GM12878 (cell line): ENCODE data around the gene KCNIP3. TPM values are rescaled to one million over a fixed set of nuclear protein-coding genes. Genes with fewer than 3 reads are reported as not detected.

Experiments
- ATAC-seq: fragments of 200-7000 bp; cut with Tn5 transposase; 3 replicates; pipeline ENCODE4 v1.9.1; 2020; ENCODE audit warnings: mild to moderate bottlenecking, moderate library complexity
- BruUV-seq: library from RNA; stranded (reverse); fragments of 400-500 nt; replicated peaks from 2 replicates; lab custom pipeline; 2021; lab: Mats Ljungman, UMichigan
- CTCF ChIA-PET: fragments of 300-600 bp; sonication (Branson Sonifier 250); formaldehyde crosslinking; extraction: SDS; loops from one replicate; lab custom pipeline; 2021; ENCODE audit warnings: inconsistent platforms; lab: Yijun Ruan, JAX
- POLR2A ChIA-PET: fragments of 350-600 bp; formaldehyde crosslinking; extraction: SDS; loops from one replicate; lab custom pipeline; 2021; ENCODE audit warnings: inconsistent platforms; lab: Charles Lee
- RAD21 ChIA-PET: fragments of 300-600 bp; sonication (Branson Sonifier 250); formaldehyde crosslinking; loops from one replicate; lab custom pipeline; 2023; ENCODE audit warnings: antibody characterized with exemption; ENCODE audit not compliant: unreplicated experiment; lab: Charles Lee
- SMC1A ChIA-PET: fragments of 300-600 bp; sonication (Branson Sonifier 250); formaldehyde crosslinking; loops from one replicate; lab custom pipeline; 2023; ENCODE audit not compliant: unreplicated experiment, uncharacterized antibody; lab: Charles Lee
- DNase-seq: peaks from one replicate; pipeline ENCODE4 v3.0.0-alpha.2; 2011; ENCODE audit warnings: low read depth, low spot score
- FAIRE-seq: peaks from 3 replicates; lab custom pipeline; 2011; peaks lifted over from hg19 to GRCh38; lab: Jason Lieb, UNC
- H2AFZ ChIP-seq: 2 replicates; pipeline ENCODE4 v1.6.0; 2011; ENCODE audit warnings: low read depth, low read length, control low read depth; ENCODE audit not compliant: control insufficient read depth
- H3K27ac ChIP-seq: 2 replicates; pipeline ENCODE4 v1.5.1; 2011; ENCODE audit warnings: control low read depth; ENCODE audit not compliant: control insufficient read depth, insufficient read depth
- H3K27me3 ChIP-seq, 2 experiments: replicated peaks in 1 of 2; 2 replicates each; pipeline versions ENCODE4 v1.6.0 to v1.6.1; 2011; ENCODE audit warnings: low read length in 1 of 2; ENCODE audit not compliant: control insufficient read depth in 2 of 2, insufficient read depth in 2 of 2
- H3K36me3 ChIP-seq, 2 experiments: 2 replicates each; pipeline ENCODE4 v1.5.1; 2011; ENCODE audit warnings: low read length in 1 of 2; ENCODE audit not compliant: control insufficient read depth in 2 of 2, insufficient read depth in 2 of 2
- H3K4me1 ChIP-seq: 2 replicates; pipeline ENCODE4 v1.6.1; 2011; ENCODE audit warnings: mild to moderate bottlenecking, low read length, moderate library complexity, mixed read lengths; ENCODE audit not compliant: control insufficient read depth, insufficient read depth
- H3K4me2 ChIP-seq: 2 replicates; pipeline ENCODE4 v1.6.0; 2011; ENCODE audit warnings: control low read depth; ENCODE audit not compliant: control insufficient read depth, insufficient read depth
- H3K4me3 ChIP-seq: fragments of 200-600 bp; sonication (generic); 2 replicates; pipeline ENCODE4 v1.5.1; 2016
- H3K79me2 ChIP-seq: 2 replicates; pipeline ENCODE4 v1.6.0; 2011; ENCODE audit warnings: low read length; ENCODE audit not compliant: control insufficient read depth, insufficient read depth
- H3K9ac ChIP-seq: 2 replicates; pipeline ENCODE4 v1.8.0; 2011; ENCODE audit warnings: low read length, control low read depth, mixed read lengths; ENCODE audit not compliant: control insufficient read depth, insufficient read depth
- H3K9me3 ChIP-seq: replicated peaks from 3 replicates; pipeline ENCODE4 v1.5.1; 2011; ENCODE audit warnings: mild to moderate bottlenecking, low read length; ENCODE audit not compliant: control insufficient read depth, insufficient read depth
- H4K20me1 ChIP-seq: 2 replicates; pipeline ENCODE4 v1.6.0; 2011; ENCODE audit not compliant: control insufficient read depth, insufficient read depth
- CBX5 ChIP-seq: sonication (generic); IDR thresholded peaks from 2 replicates; pipeline ENCODE4 v1.6.1; 2016; ENCODE audit warnings: low read depth, moderate library complexity, mild to moderate bottlenecking, inconsistent platforms
- FOXK2 ChIP-seq: fragments of 450-650 bp; IDR thresholded peaks from 2 replicates; pipeline ENCODE4 v1.6.1; 2017; ENCODE audit warnings: mild to moderate bottlenecking, moderate library complexity
- JUNB ChIP-seq: IDR thresholded peaks from 2 replicates; pipeline ENCODE4 v1.6.1; 2016; ENCODE audit warnings: antibody characterized with exemption, mild to moderate bottlenecking
- KDM1A ChIP-seq: fragments of 200-600 bp; sonication (generic); IDR thresholded peaks from 2 replicates; pipeline ENCODE4 v1.6.1; 2016; ENCODE audit warnings: borderline replicate concordance
- MXI1 ChIP-seq: fragments of 150-350 bp; IDR thresholded peaks from 2 replicates; pipeline ENCODE4 v1.6.1; 2011; ENCODE audit warnings: low read depth, mild to moderate bottlenecking, inconsistent platforms, low read length, improper control_type of control experiment
- NFYB ChIP-seq: IDR thresholded peaks from 2 replicates; pipeline ENCODE4 v1.6.1; 2011; ENCODE audit warnings: low read depth, mild to moderate bottlenecking, low read length, improper control_type of control experiment, moderate library complexity; ENCODE audit not compliant: insufficient read depth
- NR2C2 ChIP-seq: IDR thresholded peaks from 2 replicates; pipeline ENCODE4 v1.6.1; 2011; ENCODE audit warnings: borderline replicate concordance, low read depth; ENCODE audit not compliant: control insufficient read depth, insufficient read length
- NRF1 ChIP-seq: conservative IDR thresholded peaks from 2 replicates; pipeline ENCODE4 v1.6.1; 2011; ENCODE audit warnings: mild to moderate bottlenecking, low read depth, low read length, improper control_type of control experiment
- PAX8 ChIP-seq: fragments of 450-650 bp; IDR thresholded peaks from 2 replicates; pipeline ENCODE4 v1.6.1; 2017; ENCODE audit warnings: mild to moderate bottlenecking, moderate library complexity
- PML ChIP-seq: IDR thresholded peaks from 2 replicates; pipeline ENCODE4 v1.6.1; 2012; ENCODE audit warnings: low read length, inconsistent platforms
- SPI1 ChIP-seq: IDR thresholded peaks from 2 replicates; pipeline ENCODE4 v1.6.1; 2011; ENCODE audit warnings: low read depth, mild to moderate bottlenecking, low read length, moderate library complexity, borderline replicate concordance; ENCODE audit not compliant: insufficient read depth
- SREBF1 ChIP-seq: IDR thresholded peaks from 2 replicates; pipeline ENCODE4 v1.6.1; 2012; ENCODE audit warnings: mild to moderate bottlenecking, low read length
- SREBF2 ChIP-seq: IDR thresholded peaks from 2 replicates; pipeline ENCODE4 v1.6.1; 2012; ENCODE audit warnings: mild to moderate bottlenecking, low read length
- ZNF207 ChIP-seq: fragments of 450-650 bp; IDR thresholded peaks from 2 replicates; pipeline ENCODE4 v1.6.1; 2014; ENCODE audit warnings: antibody characterized with exemption, mild to moderate bottlenecking, borderline replicate concordance
- WGBS: methylation state at CpG from one replicate; pipeline ENCODE4 v1.1.6; 2016; ENCODE audit warnings: low lambda C conversion rate; ENCODE audit not compliant: insufficient replicate concordance, insufficient coverage; ENCODE audit errors: missing lambda C conversion rate; 5-methylcytosine and 5-hydroxymethylcytosine counted together
- in situ Hi-C: fragments of 300-500 bp; cut with MboI; formaldehyde crosslinking; loops from 9 replicates; pipeline ENCODE4 v1.14.3; 2018; ENCODE audit warnings: mixed read lengths
- intact Hi-C: fragments of 100-400 bp; cut with micrococcal nuclease; formaldehyde crosslinking; loops from one replicate; pipeline ENCODE4 v1.14.2; 2022; ENCODE audit not compliant: unreplicated experiment
- polyA plus RNA-seq, 11 experiments: library from polyadenylated mRNA; depleted of rRNA in 4 of 11; unstranded in 6 of 11; stranded (reverse) in 5 of 11; fragments of >200 nt; fragmentation: Nextera tagmentation in 4 of 11; fragmentation: Illumina TruSeq in 1 of 11; extraction: Ambion mirVana in 4 of 11; extraction: Trizol in 1 of 11; gene quantifications; 1 replicate in 1 of 11; 2 replicates in 10 of 11; pipeline versions ENCODE4 v1.2.1 to v1.2.3, GENCODE V29; 2011 to 2016; ENCODE audit warnings: inconsistent platforms in 2 of 11, missing spikeins in 2 of 11, low read depth in 1 of 11
- total RNA-seq, 4 experiments: library from RNA; depleted of rRNA in 3 of 4; stranded (reverse); fragments of >200 nt in 3 of 4; fragmentation: Illumina TruSeq in 1 of 4; extraction: Trizol in 1 of 4; gene quantifications; 2 replicates each; pipeline versions ENCODE4 v1.2.1 to v1.2.3, GENCODE V29; 2013 to 2021
- TF ChIP-seq, protein P1 (sequence below): fragments of 450-650 bp; IDR thresholded peaks from 2 replicates; pipeline ENCODE4 v1.6.1; 2017; ENCODE audit warnings: mild to moderate bottlenecking, moderate library complexity
- TF ChIP-seq, protein P2 (sequence below): fragments of 450-650 bp; IDR thresholded peaks from 2 replicates; pipeline ENCODE4 v1.6.1; 2018; ENCODE audit warnings: borderline replicate concordance, mild to moderate bottlenecking; ENCODE audit not compliant: partially characterized antibody

Gene KCNIP3
- total and polyA plus RNA-seq, 10 of the 15 experiments (the other 5 are each of a cell fraction or from before 2014, with no cell fraction given): not detected

DNA sequence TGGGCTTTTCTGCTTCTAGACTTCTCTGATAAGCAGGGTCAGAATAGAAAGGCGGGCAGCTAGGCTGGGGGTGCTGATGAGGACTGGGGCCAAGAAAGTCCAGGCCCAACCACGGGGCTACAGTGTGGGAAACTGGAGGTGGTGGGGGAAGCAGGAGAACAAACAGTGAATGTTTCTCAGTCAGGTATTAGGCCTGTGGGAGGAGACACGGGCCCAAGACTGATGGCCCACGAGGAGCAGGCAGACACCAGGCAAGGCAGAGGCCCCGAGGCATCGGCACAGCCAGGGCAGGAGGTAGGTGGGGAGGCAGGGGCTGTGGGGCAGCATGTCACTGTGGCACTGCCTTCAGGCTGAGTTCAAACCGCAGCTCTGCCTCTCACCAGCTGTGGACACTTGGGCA lies 40.7 kb downstream of the KCNIP3 start (continued):
- TF ChIP-seq NR2C2 (no peak), ZNF207 (no peak), PAX8 (no peak), NFYB (no peak), MXI1 (no peak)
- TF ChIP-seq, protein P1, sequence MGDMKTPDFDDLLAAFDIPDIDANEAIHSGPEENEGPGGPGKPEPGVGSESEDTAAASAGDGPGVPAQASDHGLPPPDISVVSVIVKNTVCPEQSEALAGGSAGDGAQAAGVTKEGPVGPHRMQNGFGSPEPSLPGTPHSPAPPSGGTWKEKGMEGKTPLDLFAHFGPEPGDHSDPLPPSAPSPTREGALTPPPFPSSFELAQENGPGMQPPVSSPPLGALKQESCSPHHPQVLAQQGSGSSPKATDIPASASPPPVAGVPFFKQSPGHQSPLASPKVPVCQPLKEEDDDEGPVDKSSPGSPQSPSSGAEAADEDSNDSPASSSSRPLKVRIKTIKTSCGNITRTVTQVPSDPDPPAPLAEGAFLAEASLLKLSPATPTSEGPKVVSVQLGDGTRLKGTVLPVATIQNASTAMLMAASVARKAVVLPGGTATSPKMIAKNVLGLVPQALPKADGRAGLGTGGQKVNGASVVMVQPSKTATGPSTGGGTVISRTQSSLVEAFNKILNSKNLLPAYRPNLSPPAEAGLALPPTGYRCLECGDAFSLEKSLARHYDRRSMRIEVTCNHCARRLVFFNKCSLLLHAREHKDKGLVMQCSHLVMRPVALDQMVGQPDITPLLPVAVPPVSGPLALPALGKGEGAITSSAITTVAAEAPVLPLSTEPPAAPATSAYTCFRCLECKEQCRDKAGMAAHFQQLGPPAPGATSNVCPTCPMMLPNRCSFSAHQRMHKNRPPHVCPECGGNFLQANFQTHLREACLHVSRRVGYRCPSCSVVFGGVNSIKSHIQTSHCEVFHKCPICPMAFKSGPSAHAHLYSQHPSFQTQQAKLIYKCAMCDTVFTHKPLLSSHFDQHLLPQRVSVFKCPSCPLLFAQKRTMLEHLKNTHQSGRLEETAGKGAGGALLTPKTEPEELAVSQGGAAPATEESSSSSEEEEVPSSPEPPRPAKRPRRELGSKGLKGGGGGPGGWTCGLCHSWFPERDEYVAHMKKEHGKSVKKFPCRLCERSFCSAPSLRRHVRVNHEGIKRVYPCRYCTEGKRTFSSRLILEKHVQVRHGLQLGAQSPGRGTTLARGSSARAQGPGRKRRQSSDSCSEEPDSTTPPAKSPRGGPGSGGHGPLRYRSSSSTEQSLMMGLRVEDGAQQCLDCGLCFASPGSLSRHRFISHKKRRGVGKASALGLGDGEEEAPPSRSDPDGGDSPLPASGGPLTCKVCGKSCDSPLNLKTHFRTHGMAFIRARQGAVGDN: no peak

DNA sequence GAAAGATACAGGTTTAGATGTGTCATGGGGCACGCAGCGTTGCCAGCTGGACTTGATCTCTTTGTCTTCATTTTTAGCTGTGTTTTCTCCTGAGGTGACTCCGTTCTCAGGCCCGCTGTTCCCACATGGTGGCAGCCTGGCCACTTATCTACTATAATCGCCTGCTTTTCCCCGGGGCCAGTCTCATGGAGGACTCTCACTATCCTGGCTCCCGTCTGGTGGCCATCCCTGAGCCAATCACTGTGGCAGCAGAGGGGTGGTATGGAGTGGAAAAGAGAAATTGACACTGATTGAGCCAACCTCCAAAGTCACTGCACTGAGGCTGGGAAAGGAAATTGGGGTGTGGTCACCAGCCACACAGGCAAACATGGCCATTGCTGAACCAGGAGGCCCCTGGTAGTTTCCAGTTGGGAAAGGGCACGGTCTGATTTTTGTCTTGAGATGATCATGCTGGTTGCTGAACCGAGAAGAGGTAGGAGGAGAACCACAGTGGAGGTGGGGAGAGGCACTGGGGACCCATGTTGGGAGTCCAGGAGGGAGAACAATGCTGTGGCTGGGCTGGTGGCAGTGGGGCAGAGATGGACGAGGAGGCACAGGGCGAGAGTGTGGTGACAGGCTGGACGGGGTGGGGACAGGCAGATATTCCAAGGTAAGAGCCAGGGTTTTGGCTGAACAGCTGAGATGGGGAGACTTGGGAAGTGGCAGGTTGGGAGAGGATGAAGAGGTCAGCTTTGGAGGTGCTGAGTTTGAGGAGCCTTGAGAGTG lies 45.6 kb downstream of the KCNIP3 start:
- Histone ChIP-seq H3K36me3 (no peaks in the 10 kb centered on the region), H3K27me3 (peaks cover 3 to 12% of the 10 kb centered on the region in 2 experiments; a peak in 3 of 4 replicates), H4K20me1 (no peaks in the 10 kb centered on the region; the same call in 1 of the 2 replicates), H3K79me2 (no peaks in the 10 kb centered on the region), H2AFZ (no peak overlapping the region), H3K9ac (no peak overlapping the region), H3K4me3 (no peak overlapping the region), H3K9me3 (no peaks in the 10 kb centered on the region), H3K27ac (no peak overlapping the region), H3K4me1 (peaks cover 3% of the 10 kb centered on the region; the same call in 1 of the 2 replicates), H3K4me2 (no peak overlapping the region)
- no TSS peak for BruUV-seq
- intact Hi-C loops (no loop called here), in situ Hi-C loops (no loop called here)
- DNase-seq (no peak), FAIRE-seq (no peak), ATAC-seq (no peak)
- CTCF ChIA-PET: no interaction called here
- POLR2A ChIA-PET: no interaction called here
- SMC1A ChIA-PET: no interaction called here
- TF ChIP-seq PML: no peak
- TF ChIP-seq NFYB: no peak
- no peak for TF ChIP-seq SREBF1
- TF ChIP-seq NRF1: no peak
- no peak for TF ChIP-seq CBX5
- TF ChIP-seq, protein P2, sequence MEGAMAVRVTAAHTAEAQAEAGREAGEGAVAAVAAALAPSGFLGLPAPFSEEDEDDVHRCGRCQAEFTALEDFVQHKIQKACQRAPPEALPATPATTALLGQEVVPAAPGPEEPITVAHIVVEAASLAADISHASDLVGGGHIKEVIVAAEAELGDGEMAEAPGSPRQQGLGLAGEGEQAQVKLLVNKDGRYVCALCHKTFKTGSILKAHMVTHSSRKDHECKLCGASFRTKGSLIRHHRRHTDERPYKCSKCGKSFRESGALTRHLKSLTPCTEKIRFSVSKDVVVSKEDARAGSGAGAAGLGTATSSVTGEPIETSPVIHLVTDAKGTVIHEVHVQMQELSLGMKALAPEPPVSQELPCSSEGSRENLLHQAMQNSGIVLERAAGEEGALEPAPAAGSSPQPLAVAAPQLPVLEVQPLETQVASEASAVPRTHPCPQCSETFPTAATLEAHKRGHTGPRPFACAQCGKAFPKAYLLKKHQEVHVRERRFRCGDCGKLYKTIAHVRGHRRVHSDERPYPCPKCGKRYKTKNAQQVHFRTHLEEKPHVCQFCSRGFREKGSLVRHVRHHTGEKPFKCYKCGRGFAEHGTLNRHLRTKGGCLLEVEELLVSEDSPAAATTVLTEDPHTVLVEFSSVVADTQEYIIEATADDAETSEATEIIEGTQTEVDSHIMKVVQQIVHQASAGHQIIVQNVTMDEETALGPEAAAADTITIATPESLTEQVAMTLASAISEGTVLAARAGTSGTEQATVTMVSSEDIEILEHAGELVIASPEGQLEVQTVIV: no peak
- TF ChIP-seq JUNB: no peak
- TF ChIP-seq SPI1: no peak
- no peak for TF ChIP-seq FOXK2
- no peak for TF ChIP-seq KDM1A
- TF ChIP-seq SREBF2: no peak
- 35% methylated on average over 12 of the region's 12 CpGs for WGBS
- RAD21 ChIA-PET: no interaction called here
